ENCODE results near the gene ZNF831.

- TF ChIP-seq, protein P1, sequence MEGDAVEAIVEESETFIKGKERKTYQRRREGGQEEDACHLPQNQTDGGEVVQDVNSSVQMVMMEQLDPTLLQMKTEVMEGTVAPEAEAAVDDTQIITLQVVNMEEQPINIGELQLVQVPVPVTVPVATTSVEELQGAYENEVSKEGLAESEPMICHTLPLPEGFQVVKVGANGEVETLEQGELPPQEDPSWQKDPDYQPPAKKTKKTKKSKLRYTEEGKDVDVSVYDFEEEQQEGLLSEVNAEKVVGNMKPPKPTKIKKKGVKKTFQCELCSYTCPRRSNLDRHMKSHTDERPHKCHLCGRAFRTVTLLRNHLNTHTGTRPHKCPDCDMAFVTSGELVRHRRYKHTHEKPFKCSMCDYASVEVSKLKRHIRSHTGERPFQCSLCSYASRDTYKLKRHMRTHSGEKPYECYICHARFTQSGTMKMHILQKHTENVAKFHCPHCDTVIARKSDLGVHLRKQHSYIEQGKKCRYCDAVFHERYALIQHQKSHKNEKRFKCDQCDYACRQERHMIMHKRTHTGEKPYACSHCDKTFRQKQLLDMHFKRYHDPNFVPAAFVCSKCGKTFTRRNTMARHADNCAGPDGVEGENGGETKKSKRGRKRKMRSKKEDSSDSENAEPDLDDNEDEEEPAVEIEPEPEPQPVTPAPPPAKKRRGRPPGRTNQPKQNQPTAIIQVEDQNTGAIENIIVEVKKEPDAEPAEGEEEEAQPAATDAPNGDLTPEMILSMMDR (IDR thresholded peaks at IDR 0.05; ENCODE audit: insufficient read depth, low read length) = no peak
- TF ChIP-seq POLR2AphosphoS5 (IDR thresholded peaks at IDR 0.05; ENCODE audit: low read depth) = no peak
Measured at GRCh38 chr20:59240006-59240405, 76.4 kb downstream of the ZNF831 start.

Data from HL-60 (cell line).